NCI-H510A (cell line): ENCODE data around the gene SOX6.

Experiments used
- DNase-seq: peaks from one replicate; lab custom pipeline; 2025; lab: John Stamatoyannopoulos, UW

The SOX6 gene

GRCh38 chr11:15963266-15963665 lies 393.1 kb downstream of the SOX6 start:
- DNase-seq = no peak

GRCh38 chr11:15958910-15959309 lies 397.4 kb downstream of the SOX6 start:
- no peak for DNase-seq

- DNase-seq = no peak
These were observed 399.1 kb downstream of the SOX6 start for GRCh38 chr11:15957234-15957633.

GRCh38 chr11:15956302-15956701 lies 400.0 kb downstream of the SOX6 start:
- no peak for DNase-seq

GRCh38 chr11:15955595-15955994 lies 400.8 kb downstream of the SOX6 start:
- DNase-seq = no peak

- DNase-seq = no peak
These were observed 408.4 kb downstream of the SOX6 start for GRCh38 chr11:15947681-15948648.

GRCh38 chr11:15945726-15946125 lies 410.6 kb downstream of the SOX6 start:
- DNase-seq = no peak

- no peak for DNase-seq
These were observed 411.9 kb downstream of the SOX6 start for GRCh38 chr11:15944460-15944859.

- no peak for DNase-seq
These were observed 412.7 kb downstream of the SOX6 start for GRCh38 chr11:15943418-15944197.

- no peak for DNase-seq
These were observed 413.4 kb downstream of the SOX6 start for GRCh38 chr11:15942936-15943335.

- DNase-seq = no peak
These were observed 414.2 kb downstream of the SOX6 start for GRCh38 chr11:15942126-15942525.

- no peak for DNase-seq
These were observed 415.1 kb downstream of the SOX6 start for GRCh38 chr11:15941206-15941770.

- DNase-seq = no peak
These were observed 415.7 kb downstream of the SOX6 start for GRCh38 chr11:15940462-15941205.

- DNase-seq = no peak
These were observed 417.4 kb downstream of the SOX6 start for GRCh38 chr11:15938983-15939382.

GRCh38 chr11:15938121-15938611 lies 418.2 kb downstream of the SOX6 start:
- no peak for DNase-seq

- DNase-seq = no peak
These were observed 418.7 kb downstream of the SOX6 start for GRCh38 chr11:15937601-15938120.

GRCh38 chr11:15936011-15936410 lies 420.3 kb downstream of the SOX6 start:
- no peak for DNase-seq

- no peak for DNase-seq
These were observed 421.0 kb downstream of the SOX6 start for GRCh38 chr11:15935373-15935772.

- no peak for DNase-seq
These were observed 422.3 kb downstream of the SOX6 start for GRCh38 chr11:15933886-15934625.

- no peak for DNase-seq
These were observed 423.9 kb downstream of the SOX6 start for GRCh38 chr11:15932417-15932816.

- DNase-seq = no peak
These were observed 424.8 kb downstream of the SOX6 start for GRCh38 chr11:15931497-15931896.
